Esophagus squamous epithelium (tissue), 4 donors: Measurements from ENCODE around the gene PODNL1.
"Not testable (repeated sequence)": the region's sequence is repeated elsewhere in the genome, so short reads cannot be mapped to it uniquely, and the experiment has no call there.

ENCODE experiments used
- POLR2A ChIP-seq, 4 donors: fragments of 450-650 bp; IDR thresholded peaks; one replicate each; pipeline ENCODE4 v1.6.1; 2017; ENCODE audit warnings: antibody characterized with exemption in 4 of 4, mild to moderate bottlenecking in 4 of 4, moderate library complexity in 3 of 4
- TF ChIP-seq, protein P1 (sequence below), 6 experiments: fragments of 450-650 bp in 4 of 6; fragments of 200-600 bp in 2 of 6; sonication (generic) in 2 of 6; IDR thresholded peaks; one replicate each; pipeline ENCODE4 v1.5.1; 2016 to 2019; ENCODE audit warnings: antibody characterized with exemption in 6 of 6, mild to moderate bottlenecking in 4 of 6, moderate library complexity in 4 of 6

DNA sequence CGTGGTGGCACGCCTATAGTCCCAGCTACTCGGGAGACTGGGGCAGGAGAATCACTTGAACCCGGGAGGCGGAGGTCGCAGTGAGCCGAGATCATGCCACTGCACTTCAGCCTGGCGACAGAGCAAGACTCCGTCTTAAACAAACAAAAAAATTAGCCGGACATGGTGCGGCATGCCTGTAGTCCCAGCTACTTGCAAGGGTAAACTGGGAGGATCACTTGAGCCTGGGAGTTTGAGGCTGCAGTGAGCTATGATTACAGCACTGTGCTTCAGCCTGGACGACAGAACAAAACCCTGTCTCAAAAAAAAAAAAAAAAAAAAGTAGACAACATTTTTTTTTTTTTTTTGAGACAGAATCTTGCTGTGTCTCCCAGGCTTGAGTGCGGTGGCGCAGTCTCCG, 33.7 kb upstream of the PODNL1 start:
- TF ChIP-seq, protein P1, sequence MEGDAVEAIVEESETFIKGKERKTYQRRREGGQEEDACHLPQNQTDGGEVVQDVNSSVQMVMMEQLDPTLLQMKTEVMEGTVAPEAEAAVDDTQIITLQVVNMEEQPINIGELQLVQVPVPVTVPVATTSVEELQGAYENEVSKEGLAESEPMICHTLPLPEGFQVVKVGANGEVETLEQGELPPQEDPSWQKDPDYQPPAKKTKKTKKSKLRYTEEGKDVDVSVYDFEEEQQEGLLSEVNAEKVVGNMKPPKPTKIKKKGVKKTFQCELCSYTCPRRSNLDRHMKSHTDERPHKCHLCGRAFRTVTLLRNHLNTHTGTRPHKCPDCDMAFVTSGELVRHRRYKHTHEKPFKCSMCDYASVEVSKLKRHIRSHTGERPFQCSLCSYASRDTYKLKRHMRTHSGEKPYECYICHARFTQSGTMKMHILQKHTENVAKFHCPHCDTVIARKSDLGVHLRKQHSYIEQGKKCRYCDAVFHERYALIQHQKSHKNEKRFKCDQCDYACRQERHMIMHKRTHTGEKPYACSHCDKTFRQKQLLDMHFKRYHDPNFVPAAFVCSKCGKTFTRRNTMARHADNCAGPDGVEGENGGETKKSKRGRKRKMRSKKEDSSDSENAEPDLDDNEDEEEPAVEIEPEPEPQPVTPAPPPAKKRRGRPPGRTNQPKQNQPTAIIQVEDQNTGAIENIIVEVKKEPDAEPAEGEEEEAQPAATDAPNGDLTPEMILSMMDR (IDR thresholded peaks at IDR 0.05) = not testable (repeated sequence)
- not testable (repeated sequence) for TF ChIP-seq POLR2A (IDR thresholded peaks at IDR 0.05)
